HepG2 (cell line): ENCODE results near the gene VSIG2. TPM values are rescaled to one million over a fixed set of nuclear protein-coding genes. Genes with fewer than 3 reads are reported as not detected.

Source experiments
- ASH2L ChIP-seq: fragments of 300-600, 200-600 bp; sonication (generic); IDR thresholded peaks from 2 replicates; pipeline ENCODE4 v1.7.0; 2017; ENCODE audit warnings: low read depth, mild to moderate bottlenecking, moderate library complexity, mixed read lengths, low read length; ENCODE audit not compliant: insufficient read length
- DR1 ChIP-seq: sonication (generic); formaldehyde crosslinking; IDR thresholded peaks from 2 replicates; pipeline ENCODE4 v1.8.0; 2021; ENCODE audit warnings: mild to moderate bottlenecking, missing genetic modification reagents, inconsistent platforms
- FOXC1 ChIP-seq: sonication (generic); formaldehyde crosslinking; IDR thresholded peaks from 2 replicates; pipeline ENCODE4 v1.8.0; 2022; ENCODE audit warnings: mild to moderate bottlenecking, missing genetic modification reagents, borderline replicate concordance
- KDM3A ChIP-seq: IDR thresholded peaks from 2 replicates; pipeline ENCODE4 v1.6.1; 2018; ENCODE audit warnings: low read depth, missing compliant biosample characterization
- MATR3 ChIP-seq: sonication (generic); formaldehyde crosslinking; IDR thresholded peaks from 2 replicates; pipeline ENCODE4 v1.4.0; 2020; ENCODE audit warnings: missing genetic modification reagents
- POLR2A ChIP-seq, 2 experiments: IDR thresholded peaks; 2 replicates each; pipeline ENCODE4 v1.6.1; 2011; ENCODE audit warnings: low read depth in 2 of 2, low read length in 2 of 2, mild to moderate bottlenecking in 1 of 2, moderate library complexity in 1 of 2; ENCODE audit not compliant: insufficient read depth in 1 of 2
- POLR2AphosphoS5 ChIP-seq: IDR thresholded peaks from 2 replicates; pipeline ENCODE4 v1.6.1; 2012; ENCODE audit warnings: low read depth, low read length
- SKI ChIP-seq: fragments of 450-650 bp; IDR thresholded peaks from one replicate; pipeline ENCODE4 v1.6.1; 2018; ENCODE audit warnings: mild to moderate bottlenecking; ENCODE audit not compliant: partially characterized antibody
- SPEN ChIP-seq: sonication (generic); formaldehyde crosslinking; IDR thresholded peaks from 2 replicates; pipeline ENCODE4 v1.5.1; 2020; ENCODE audit warnings: low read depth, mild to moderate bottlenecking, missing genetic modification reagents
- ZNF24 ChIP-seq: fragments of 450-650 bp; IDR thresholded peaks from 2 replicates; pipeline ENCODE4 v1.6.1; 2017; ENCODE audit warnings: antibody characterized with exemption, mild to moderate bottlenecking
- ZNF615 ChIP-seq: sonication (generic); formaldehyde crosslinking; IDR thresholded peaks from 2 replicates; pipeline ENCODE4 v1.5.0; 2020; ENCODE audit warnings: mild to moderate bottlenecking, missing genetic modification reagents, borderline replicate concordance
- polyA plus RNA-seq, 8 experiments: library from polyadenylated mRNA; depleted of rRNA in 3 of 8; stranded (reverse) in 7 of 8; unstranded in 1 of 8; fragments of >200 nt; fragmentation: Illumina TruSeq in 4 of 8; extraction: Trizol in 4 of 8; gene quantifications; 2 replicates each; pipeline versions ENCODE4 v1.2.1 to v1.2.3, GENCODE V29; 2011 to 2016; ENCODE audit warnings: low read depth in 4 of 8, missing spikeins in 1 of 8, mixed read lengths in 1 of 8; ENCODE audit not compliant: insufficient read depth in 1 of 8
- total RNA-seq, 5 experiments: library from RNA; depleted of rRNA; stranded (reverse); fragments of >200 nt; fragmentation: Illumina TruSeq; extraction: Trizol; gene quantifications; 2 replicates each; pipeline ENCODE4 v1.2.3, GENCODE V29; 2016; ENCODE audit warnings: low read depth in 1 of 5
- TF ChIP-seq, protein P1 (sequence below): sonication (generic); formaldehyde crosslinking; IDR thresholded peaks from 2 replicates; pipeline ENCODE4 v1.5.0; 2020; ENCODE audit warnings: missing genetic modification reagents, mild to moderate bottlenecking, borderline replicate concordance
- TF ChIP-seq, protein P2 (sequence below): sonication (generic); formaldehyde crosslinking; IDR thresholded peaks from 2 replicates; pipeline ENCODE4 v1.4.0; 2020; ENCODE audit warnings: missing genetic modification reagents
- TF ChIP-seq, protein P3 (sequence below): sonication (generic); formaldehyde crosslinking; IDR thresholded peaks from 2 replicates; pipeline ENCODE4 v1.5.0; 2020; ENCODE audit warnings: missing genetic modification reagents
- TF ChIP-seq, protein P4 (sequence below), 2 experiments: fragments of 450-650 bp in 1 of 2; sonication (generic) in 1 of 2; formaldehyde crosslinking in 1 of 2; IDR thresholded peaks; 2 replicates each; pipeline versions ENCODE4 v1.6.1 to v1.8.0; 2016 to 2022; ENCODE audit warnings: antibody characterized with exemption in 1 of 2, mild to moderate bottlenecking in 1 of 2, missing genetic modification reagents in 1 of 2

The VSIG2 gene
- total and polyA plus RNA-seq, 2 of the 13 experiments (the other 11 are each of a cell fraction or from before 2014, with no cell fraction given) = 0.80 to 2.7 TPM

DNA sequence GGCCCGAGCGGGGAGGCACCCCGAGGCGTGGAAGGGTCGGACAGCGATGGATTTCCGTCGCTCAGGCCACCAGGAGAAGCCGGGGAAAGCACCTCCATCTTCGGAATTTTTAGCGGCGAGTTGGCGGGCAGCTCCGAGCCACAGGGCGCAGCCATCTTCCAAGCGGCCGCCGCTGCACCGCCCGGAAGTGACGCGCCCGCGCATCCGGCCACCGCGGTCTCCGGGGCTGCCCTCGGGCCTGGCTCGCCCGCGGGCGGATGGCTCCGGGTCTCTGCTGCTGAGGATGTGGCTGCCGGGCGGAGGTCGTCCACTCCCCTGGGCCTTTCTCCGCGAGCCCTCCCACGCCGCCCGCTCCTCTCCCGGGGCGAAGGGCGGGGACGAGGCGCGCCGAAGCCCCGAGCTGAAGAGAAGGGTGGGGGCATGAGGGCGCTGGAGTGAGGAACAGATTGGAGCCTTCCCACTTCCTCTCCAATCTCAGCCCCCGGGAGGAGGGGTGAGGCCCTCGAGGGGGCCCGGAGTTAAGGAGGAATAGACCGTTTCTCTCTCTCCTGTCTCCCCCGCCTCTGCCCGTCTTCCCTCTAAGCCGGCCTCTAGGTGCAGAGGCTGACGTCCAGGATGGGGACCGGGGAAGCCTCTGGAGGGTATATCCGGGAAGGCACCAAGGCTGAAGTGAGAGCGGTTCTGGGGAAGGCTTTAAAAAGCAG is 48.3 kb upstream of the VSIG2 start, which contains the start of gene MSANTD2 (continued):
- TF ChIP-seq, protein P1, sequence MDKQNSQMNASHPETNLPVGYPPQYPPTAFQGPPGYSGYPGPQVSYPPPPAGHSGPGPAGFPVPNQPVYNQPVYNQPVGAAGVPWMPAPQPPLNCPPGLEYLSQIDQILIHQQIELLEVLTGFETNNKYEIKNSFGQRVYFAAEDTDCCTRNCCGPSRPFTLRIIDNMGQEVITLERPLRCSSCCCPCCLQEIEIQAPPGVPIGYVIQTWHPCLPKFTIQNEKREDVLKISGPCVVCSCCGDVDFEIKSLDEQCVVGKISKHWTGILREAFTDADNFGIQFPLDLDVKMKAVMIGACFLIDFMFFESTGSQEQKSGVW (CRISPR knock-in tag) = no peak
- TF ChIP-seq MATR3 (CRISPR knock-in tag) (no peak), SPEN (CRISPR knock-in tag) (peak; percentile 85), POLR2A (IDR thresholded peaks at IDR 0.05; ENCODE audit: insufficient read depth in 1 of 2, low read depth in 2 of 2, low read length in 2 of 2) (peak; percentile 83 to 96), KDM3A (CRISPR knock-in tag) (peak; percentile 49; the same call in 1 of the 2 replicates), SKI (peak; percentile 6), FOXC1 (CRISPR knock-in tag) (peak; percentile 78; the same call in 1 of the 2 replicates), POLR2AphosphoS5 (peak; percentile 85), ASH2L (peak; percentile 88), ZNF615 (no peak), ZNF24 (no peak), DR1 (CRISPR knock-in tag) (peak; percentile 38; the same call in 1 of the 2 replicates)
- TF ChIP-seq, protein P2, sequence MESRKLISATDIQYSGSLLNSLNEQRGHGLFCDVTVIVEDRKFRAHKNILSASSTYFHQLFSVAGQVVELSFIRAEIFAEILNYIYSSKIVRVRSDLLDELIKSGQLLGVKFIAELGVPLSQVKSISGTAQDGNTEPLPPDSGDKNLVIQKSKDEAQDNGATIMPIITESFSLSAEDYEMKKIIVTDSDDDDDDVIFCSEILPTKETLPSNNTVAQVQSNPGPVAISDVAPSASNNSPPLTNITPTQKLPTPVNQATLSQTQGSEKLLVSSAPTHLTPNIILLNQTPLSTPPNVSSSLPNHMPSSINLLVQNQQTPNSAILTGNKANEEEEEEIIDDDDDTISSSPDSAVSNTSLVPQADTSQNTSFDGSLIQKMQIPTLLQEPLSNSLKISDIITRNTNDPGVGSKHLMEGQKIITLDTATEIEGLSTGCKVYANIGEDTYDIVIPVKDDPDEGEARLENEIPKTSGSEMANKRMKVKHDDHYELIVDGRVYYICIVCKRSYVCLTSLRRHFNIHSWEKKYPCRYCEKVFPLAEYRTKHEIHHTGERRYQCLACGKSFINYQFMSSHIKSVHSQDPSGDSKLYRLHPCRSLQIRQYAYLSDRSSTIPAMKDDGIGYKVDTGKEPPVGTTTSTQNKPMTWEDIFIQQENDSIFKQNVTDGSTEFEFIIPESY (CRISPR knock-in tag) = no peak
- TF ChIP-seq, protein P3, sequence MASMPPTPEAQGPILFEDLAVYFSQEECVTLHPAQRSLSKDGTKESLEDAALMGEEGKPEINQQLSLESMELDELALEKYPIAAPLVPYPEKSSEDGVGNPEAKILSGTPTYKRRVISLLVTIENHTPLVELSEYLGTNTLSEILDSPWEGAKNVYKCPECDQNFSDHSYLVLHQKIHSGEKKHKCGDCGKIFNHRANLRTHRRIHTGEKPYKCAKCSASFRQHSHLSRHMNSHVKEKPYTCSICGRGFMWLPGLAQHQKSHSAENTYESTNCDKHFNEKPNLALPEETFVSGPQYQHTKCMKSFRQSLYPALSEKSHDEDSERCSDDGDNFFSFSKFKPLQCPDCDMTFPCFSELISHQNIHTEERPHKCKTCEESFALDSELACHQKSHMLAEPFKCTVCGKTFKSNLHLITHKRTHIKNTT (CRISPR knock-in tag) = no peak
- TF ChIP-seq, protein P4, sequence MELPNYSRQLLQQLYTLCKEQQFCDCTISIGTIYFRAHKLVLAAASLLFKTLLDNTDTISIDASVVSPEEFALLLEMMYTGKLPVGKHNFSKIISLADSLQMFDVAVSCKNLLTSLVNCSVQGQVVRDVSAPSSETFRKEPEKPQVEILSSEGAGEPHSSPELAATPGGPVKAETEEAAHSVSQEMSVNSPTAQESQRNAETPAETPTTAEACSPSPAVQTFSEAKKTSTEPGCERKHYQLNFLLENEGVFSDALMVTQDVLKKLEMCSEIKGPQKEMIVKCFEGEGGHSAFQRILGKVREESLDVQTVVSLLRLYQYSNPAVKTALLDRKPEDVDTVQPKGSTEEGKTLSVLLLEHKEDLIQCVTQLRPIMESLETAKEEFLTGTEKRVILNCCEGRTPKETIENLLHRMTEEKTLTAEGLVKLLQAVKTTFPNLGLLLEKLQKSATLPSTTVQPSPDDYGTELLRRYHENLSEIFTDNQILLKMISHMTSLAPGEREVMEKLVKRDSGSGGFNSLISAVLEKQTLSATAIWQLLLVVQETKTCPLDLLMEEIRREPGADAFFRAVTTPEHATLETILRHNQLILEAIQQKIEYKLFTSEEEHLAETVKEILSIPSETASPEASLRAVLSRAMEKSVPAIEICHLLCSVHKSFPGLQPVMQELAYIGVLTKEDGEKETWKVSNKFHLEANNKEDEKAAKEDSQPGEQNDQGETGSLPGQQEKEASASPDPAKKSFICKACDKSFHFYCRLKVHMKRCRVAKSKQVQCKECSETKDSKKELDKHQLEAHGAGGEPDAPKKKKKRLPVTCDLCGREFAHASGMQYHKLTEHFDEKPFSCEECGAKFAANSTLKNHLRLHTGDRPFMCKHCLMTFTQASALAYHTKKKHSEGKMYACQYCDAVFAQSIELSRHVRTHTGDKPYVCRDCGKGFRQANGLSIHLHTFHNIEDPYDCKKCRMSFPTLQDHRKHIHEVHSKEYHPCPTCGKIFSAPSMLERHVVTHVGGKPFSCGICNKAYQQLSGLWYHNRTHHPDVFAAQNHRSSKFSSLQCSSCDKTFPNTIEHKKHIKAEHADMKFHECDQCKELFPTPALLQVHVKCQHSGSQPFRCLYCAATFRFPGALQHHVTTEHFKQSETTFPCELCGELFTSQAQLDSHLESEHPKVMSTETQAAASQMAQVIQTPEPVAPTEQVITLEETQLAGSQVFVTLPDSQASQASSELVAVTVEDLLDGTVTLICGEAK (IDR thresholded peaks at IDR 0.05) = no peak
- TF ChIP-seq, protein P4 (CRISPR knock-in tag; IDR thresholded peaks at IDR 0.05) = peak; percentile 60; the same call in 1 of the 2 replicates
